NT2/D1 (cell line): ENCODE results near the gene CPOX.

ENCODE experiments used
- DNase-seq: peaks from one replicate; pipeline ENCODE4 v3.0.0-alpha.2; 2011; ENCODE audit warnings: low read depth, low spot score
- H3K27me3 ChIP-seq: 2 replicates; pipeline ENCODE4 v1.6.0; 2011; ENCODE audit warnings: mild to moderate bottlenecking; ENCODE audit not compliant: insufficient read length, insufficient read depth
- H3K36me3 ChIP-seq: 2 replicates; pipeline ENCODE4 v1.6.1; 2011; ENCODE audit warnings: mild to moderate bottlenecking, low read length, mixed read lengths; ENCODE audit not compliant: insufficient read depth, insufficient read length
- H3K4me1 ChIP-seq: 2 replicates; pipeline ENCODE4 v1.5.1; 2011; ENCODE audit not compliant: insufficient read depth, insufficient read length
- H3K4me3 ChIP-seq: 2 replicates; pipeline ENCODE4 v1.5.1; 2011; ENCODE audit warnings: low read depth; ENCODE audit not compliant: insufficient read length
- H3K9ac ChIP-seq: 2 replicates; pipeline ENCODE4 v1.6.0; 2011; ENCODE audit warnings: low read depth; ENCODE audit not compliant: insufficient read length
- H3K9me3 ChIP-seq: 2 replicates; pipeline ENCODE4 v1.5.1; 2011; ENCODE audit warnings: mild to moderate bottlenecking, low read length; ENCODE audit not compliant: insufficient read depth
- SUZ12 ChIP-seq: IDR thresholded peaks from 2 replicates; pipeline ENCODE4 v1.6.1; 2011; ENCODE audit not compliant: insufficient read length, insufficient read depth; ENCODE audit errors: extremely low read depth
- YY1 ChIP-seq: IDR thresholded peaks from 2 replicates; pipeline ENCODE4 v1.6.1; 2011; ENCODE audit not compliant: insufficient read length, insufficient read depth
- ZNF274 ChIP-seq: IDR thresholded peaks from 2 replicates; pipeline ENCODE4 v1.6.1; 2011; ENCODE audit warnings: mild to moderate bottlenecking, low read depth, low read length

Gene CPOX

GRCh38 chr3:98567666-98568270 lies 25.6 kb downstream of the CPOX start:
- H3K4me1 ChIP-seq: no peaks in the 10 kb centered on the region

GRCh38 chr3:98565843-98566242 lies 27.6 kb downstream of the CPOX start:
- no peak overlapping the region for H3K9ac ChIP-seq

More at GRCh38 chr3:98567666-98568270, 25.6 kb downstream of the CPOX start:
- Histone ChIP-seq H3K27me3 (no peaks in the 10 kb centered on the region), H3K36me3 (no peaks in the 10 kb centered on the region), H3K9me3 (no peaks in the 10 kb centered on the region), H3K4me3 (no peak overlapping the region), H3K9ac (no peak overlapping the region)
- no peak for DNase-seq
- TF ChIP-seq YY1 (no peak), ZNF274 (no peak), SUZ12 (no peak)

GRCh38 chr3:98565237-98565643 lies 28.2 kb downstream of the CPOX start:
- DNase-seq: no peak
- H3K4me1 ChIP-seq: no peaks in the 10 kb centered on the region
- no peak overlapping the region for H3K9ac ChIP-seq
- no peak for TF ChIP-seq ZNF274
- TF ChIP-seq YY1: no peak
- no peak for TF ChIP-seq SUZ12
- no peaks in the 10 kb centered on the region for H3K27me3 ChIP-seq
- no peak overlapping the region for H3K4me3 ChIP-seq
- no peaks in the 10 kb centered on the region for H3K36me3 ChIP-seq
- H3K9me3 ChIP-seq: no peaks in the 10 kb centered on the region

More at GRCh38 chr3:98565843-98566242, 27.6 kb downstream of the CPOX start:
- no peak for DNase-seq
- no peaks in the 10 kb centered on the region for H3K9me3 ChIP-seq
- no peaks in the 10 kb centered on the region for H3K36me3 ChIP-seq
- H3K27me3 ChIP-seq: no peaks in the 10 kb centered on the region
- TF ChIP-seq SUZ12 (no peak), ZNF274 (no peak), YY1 (no peak)
- H3K4me1 ChIP-seq: no peaks in the 10 kb centered on the region
- no peak overlapping the region for H3K4me3 ChIP-seq

- no peak for TF ChIP-seq ZNF274
- TF ChIP-seq SUZ12: no peak
- TF ChIP-seq YY1: no peak
- Histone ChIP-seq H3K9ac (no peak overlapping the region), H3K4me1 (no peaks in the 10 kb centered on the region), H3K9me3 (no peaks in the 10 kb centered on the region), H3K36me3 (no peaks in the 10 kb centered on the region), H3K4me3 (no peak overlapping the region), H3K27me3 (no peaks in the 10 kb centered on the region)
- DNase-seq: no peak
These were observed 29.0 kb downstream of the CPOX start for GRCh38 chr3:98564282-98565005.

GRCh38 chr3:98563661-98564281 lies 29.6 kb downstream of the CPOX start:
- no peak overlapping the region for H3K9ac ChIP-seq
- no peaks in the 10 kb centered on the region for H3K9me3 ChIP-seq
- H3K4me1 ChIP-seq: no peaks in the 10 kb centered on the region
- DNase-seq: no peak
- TF ChIP-seq ZNF274 (no peak), SUZ12 (no peak), YY1 (no peak)
- no peak overlapping the region for H3K4me3 ChIP-seq
- H3K36me3 ChIP-seq: no peaks in the 10 kb centered on the region
- no peaks in the 10 kb centered on the region for H3K27me3 ChIP-seq

GRCh38 chr3:98561727-98562521 lies 31.5 kb downstream of the CPOX start:
- H3K27me3 ChIP-seq: no peaks in the 10 kb centered on the region
- H3K9ac ChIP-seq: no peak overlapping the region
- TF ChIP-seq SUZ12 (no peak), ZNF274 (no peak), YY1 (no peak)
- no peak overlapping the region for H3K4me3 ChIP-seq
- H3K9me3 ChIP-seq: no peaks in the 10 kb centered on the region
- H3K4me1 ChIP-seq: no peaks in the 10 kb centered on the region
- H3K36me3 ChIP-seq: no peaks in the 10 kb centered on the region
- DNase-seq: no peak
